Chondrocyte (in vitro differentiated cells): ENCODE results near the gene TSSK2. TPM values are rescaled to one million over a fixed set of nuclear protein-coding genes. Genes with fewer than 3 reads are reported as not detected.

Experiments used
- DNase-seq: peaks from one replicate; pipeline ENCODE4 v3.0.0; 2021; ENCODE audit warnings: mixed read lengths, low spot score
- H3K27ac Mint-ChIP-seq: one replicate; pipeline ENCODE4 v1.8.0; 2021; ENCODE audit warnings: mild to moderate bottlenecking, moderate library complexity, mixed read lengths; ENCODE audit not compliant: unreplicated experiment
- H3K27me3 Mint-ChIP-seq: 2 replicates; pipeline ENCODE4 v1.8.0; 2021; ENCODE audit warnings: low read depth, mixed read lengths
- H3K36me3 Mint-ChIP-seq: 2 replicates; pipeline ENCODE4 v1.8.0; 2021; ENCODE audit warnings: low read depth, mixed read lengths
- H3K4me1 Mint-ChIP-seq: 2 replicates; pipeline ENCODE4 v1.8.0; 2021; ENCODE audit warnings: low read depth, mild to moderate bottlenecking, mixed read lengths
- H3K4me3 Mint-ChIP-seq: one replicate; pipeline ENCODE4 v1.8.0; 2021; ENCODE audit warnings: mild to moderate bottlenecking, moderate library complexity, mixed read lengths; ENCODE audit not compliant: unreplicated experiment
- H3K9me3 Mint-ChIP-seq: 2 replicates; pipeline ENCODE4 v1.8.0; 2021; ENCODE audit warnings: low read depth, mixed read lengths
- CTCF ChIP-seq: fragments of 200-600 bp; sonication (generic); IDR thresholded peaks from 2 replicates; pipeline ENCODE4 v1.5.0; 2021; ENCODE audit warnings: antibody characterized with exemption, mild to moderate bottlenecking, moderate library complexity
- total RNA-seq: library from RNA; stranded (reverse); gene quantifications from 3 replicates; pipeline ENCODE4 v1.2.1, GENCODE V29; 2021

TSSK2 gene
- total RNA-seq, 1 donor from 2014 or later, result not detected

DNA sequence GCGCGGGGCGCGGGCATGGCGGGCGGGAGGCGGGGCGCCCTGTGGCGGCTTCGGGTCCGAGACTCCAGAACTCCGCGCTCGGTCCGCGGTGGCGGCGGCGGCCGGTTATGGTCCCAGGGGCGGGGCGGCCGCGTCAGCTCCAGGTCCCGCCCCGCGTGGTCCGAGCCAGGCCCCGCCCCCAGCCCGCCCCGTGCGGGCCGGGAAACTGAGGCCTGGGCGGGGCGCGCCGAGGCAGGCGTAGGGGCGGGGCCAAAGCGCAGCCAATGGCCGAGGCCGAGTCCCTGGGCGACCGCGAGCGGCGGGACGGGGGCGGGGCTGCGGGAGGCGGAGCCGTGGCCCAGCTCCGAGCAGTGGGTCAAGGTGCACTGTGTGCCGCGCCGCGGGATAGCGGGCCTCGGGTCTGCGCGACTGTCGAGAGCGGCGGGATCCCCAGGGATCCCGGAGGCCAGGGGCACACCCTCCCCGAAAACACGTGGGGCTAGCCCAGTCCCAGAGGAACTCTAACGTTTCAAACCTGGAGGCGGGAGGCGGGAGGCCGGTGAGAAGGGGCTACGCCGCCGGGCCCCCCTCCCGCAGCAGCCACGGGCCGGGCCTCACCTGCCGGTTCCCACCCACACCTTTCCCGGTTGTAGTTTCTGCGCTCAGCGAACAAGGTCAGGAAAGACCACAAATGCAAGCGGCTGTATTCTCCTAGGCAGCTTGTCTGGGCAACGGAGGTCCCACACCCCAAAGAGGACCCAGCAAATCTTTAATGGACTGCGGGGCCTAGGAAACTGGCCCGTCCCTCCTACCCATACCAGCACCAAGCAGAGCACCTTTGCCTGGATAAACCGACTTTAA lies 47.8 kb downstream of the TSSK2 start, which contains the start of gene SLC25A1:
Gene SLC25A1 (minus strand): TSS at position 80 of the 840 bp plus-strand sequence. CDS start 63 bp downstream, at position 17.
- Mint-ChIP-seq H3K9me3 (no peaks in the 10 kb centered on the region), H3K27ac (peak within 1 kb of the TSS; percentile 83), H3K36me3 (peaks cover 1% of the 10 kb centered on the region), H3K4me1 (peaks cover 38% of the 10 kb centered on the region), H3K4me3 (peak within 1 kb of the TSS; percentile 72), H3K27me3 (no peaks in the 10 kb centered on the region)
- no peak for TF ChIP-seq CTCF
- peak; percentile 94 for DNase-seq

GRCh38 chr22:19179497-19180048 lies 48.5 kb downstream of the TSSK2 start:
- H3K9me3 Mint-ChIP-seq, result no peaks in the 10 kb centered on the region
- DNase-seq, result peak; percentile 93
- peaks cover 32% of the 10 kb centered on the region for H3K4me1 Mint-ChIP-seq
- peak overlapping the region; percentile 83 for H3K27ac Mint-ChIP-seq
- peaks cover 1% of the 10 kb centered on the region for H3K36me3 Mint-ChIP-seq
- no peaks in the 10 kb centered on the region for H3K27me3 Mint-ChIP-seq
- peak; percentile 88 for TF ChIP-seq CTCF
- H3K4me3 Mint-ChIP-seq, result peak overlapping the region; percentile 69

GRCh38 chr22:19180234-19180633 lies 49.1 kb downstream of the TSSK2 start:
- H3K27ac Mint-ChIP-seq, result no peak overlapping the region
- peaks cover 3% of the 10 kb centered on the region for H3K36me3 Mint-ChIP-seq
- TF ChIP-seq CTCF, result no peak
- H3K9me3 Mint-ChIP-seq, result no peaks in the 10 kb centered on the region
- peaks cover 29% of the 10 kb centered on the region for H3K4me1 Mint-ChIP-seq
- H3K4me3 Mint-ChIP-seq, result no peak overlapping the region
- DNase-seq, result peak; percentile 90
- H3K27me3 Mint-ChIP-seq, result no peaks in the 10 kb centered on the region

DNA sequence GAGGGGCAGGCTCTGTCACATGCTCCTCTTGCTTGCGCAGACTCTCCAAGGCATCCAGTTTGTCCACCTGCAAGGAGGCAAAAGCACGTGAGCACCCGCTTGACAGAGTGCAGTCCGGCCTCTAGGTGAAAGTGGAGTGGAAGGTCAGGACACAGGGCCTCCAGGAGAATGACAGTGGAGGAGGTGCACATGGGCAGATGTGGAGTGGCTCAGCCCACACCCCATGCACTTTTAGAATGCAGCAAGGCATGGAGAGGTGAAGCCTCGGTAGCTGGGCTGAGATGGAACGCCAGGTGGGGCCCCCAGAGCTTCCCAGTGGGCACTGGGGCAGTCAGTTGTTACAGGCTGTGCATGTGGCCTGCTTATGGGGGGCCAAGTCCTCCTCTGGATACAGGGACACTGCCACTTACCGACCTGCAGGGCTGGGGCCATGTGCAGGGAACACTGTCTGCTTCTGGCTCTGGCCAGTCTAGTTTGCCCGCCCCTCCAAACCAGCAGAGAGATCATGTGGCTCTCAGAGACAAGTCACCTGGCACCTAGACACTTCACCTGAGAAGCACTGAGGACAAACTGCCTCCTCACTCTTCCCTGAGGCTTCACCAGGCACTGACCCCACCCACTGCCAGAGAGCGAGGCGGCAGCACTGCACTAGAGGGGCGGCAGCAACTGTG lies 49.8 kb downstream of the TSSK2 start:
- Mint-ChIP-seq H3K4me3 (no peak overlapping the region), H3K9me3 (no peaks in the 10 kb centered on the region), H3K36me3 (peaks cover 2% of the 10 kb centered on the region), H3K27me3 (no peaks in the 10 kb centered on the region), H3K4me1 (peaks cover 25% of the 10 kb centered on the region), H3K27ac (no peak overlapping the region)
- no peak for TF ChIP-seq CTCF
- no peak for DNase-seq

- H3K27ac Mint-ChIP-seq, result peak overlapping the region; percentile 59
- H3K27me3 Mint-ChIP-seq, result no peaks in the 10 kb centered on the region
- no peak for TF ChIP-seq CTCF
- no peak overlapping the region for H3K4me3 Mint-ChIP-seq
- H3K36me3 Mint-ChIP-seq, result peaks cover 2% of the 10 kb centered on the region
- H3K4me1 Mint-ChIP-seq, result peaks cover 17% of the 10 kb centered on the region
- no peak for DNase-seq
- no peaks in the 10 kb centered on the region for H3K9me3 Mint-ChIP-seq
These were observed 50.8 kb downstream of the TSSK2 start for GRCh38 chr22:19181786-19182471.
